DND-41 (cell line): ENCODE results near the gene RNLS.
A peak's percentile ranks its signal among the peaks of the same experiment; 100 is the strongest.

Source experiments
- ATAC-seq: fragments of 200-7000 bp; cut with Tn5 transposase; 3 replicates; pipeline ENCODE4 v1.9.1; 2021; ENCODE audit warnings: low read depth; ENCODE audit not compliant: insufficient read depth
- DNase-seq: peaks from one replicate; pipeline ENCODE4 v3.0.0-alpha.2; 2020
- H2AFZ ChIP-seq: 2 replicates; pipeline ENCODE4 v1.6.0; 2012; ENCODE audit warnings: low read depth, low read length
- H3K27ac ChIP-seq: 2 replicates; pipeline ENCODE4 v1.5.1; 2012; ENCODE audit warnings: low read length, inconsistent platforms
- H3K27me3 ChIP-seq: fragments of 200-600 bp; sonication (generic); 2 replicates; pipeline ENCODE4 v1.6.0; 2012; ENCODE audit warnings: low read length, mild to moderate bottlenecking, inconsistent platforms; ENCODE audit not compliant: insufficient read depth, poor library complexity
- H3K36me3 ChIP-seq: 2 replicates; pipeline ENCODE4 v1.5.1; 2012; ENCODE audit warnings: low read length, inconsistent platforms; ENCODE audit not compliant: insufficient read depth
- H3K4me1 ChIP-seq: 2 replicates; pipeline ENCODE4 v1.5.1; 2012; ENCODE audit warnings: mild to moderate bottlenecking, low read length; ENCODE audit not compliant: insufficient read depth
- H3K4me2 ChIP-seq: 2 replicates; pipeline ENCODE4 v1.6.0; 2012; ENCODE audit warnings: mild to moderate bottlenecking, moderate library complexity, low read length, inconsistent platforms; ENCODE audit not compliant: insufficient read depth
- H3K4me3 ChIP-seq, 2 experiments: fragments of 200-600 bp in 1 of 2; shearing (Covaris generic) in 1 of 2; 2 replicates each; pipeline ENCODE4 v1.5.1; 2012 to 2016; ENCODE audit warnings: inconsistent platforms in 2 of 2, low read length in 2 of 2, mild to moderate bottlenecking in 2 of 2, low read depth in 1 of 2, moderate library complexity in 1 of 2
- H3K79me2 ChIP-seq: 2 replicates; pipeline ENCODE4 v1.6.0; 2012; ENCODE audit warnings: low read length, inconsistent platforms; ENCODE audit not compliant: insufficient read depth
- H3K9ac ChIP-seq: 2 replicates; pipeline ENCODE4 v1.6.0; 2012; ENCODE audit warnings: low read depth, mild to moderate bottlenecking, inconsistent platforms, low read length, moderate library complexity
- H3K9me3 ChIP-seq: 2 replicates; pipeline ENCODE4 v1.5.1; 2012; ENCODE audit warnings: low read length, moderate library complexity, mild to moderate bottlenecking, inconsistent platforms; ENCODE audit not compliant: insufficient read depth, severe bottlenecking
- H4K20me1 ChIP-seq: 2 replicates; pipeline ENCODE4 v1.6.0; 2012; ENCODE audit warnings: low read length; ENCODE audit not compliant: insufficient read depth
- CTCF ChIP-seq: IDR thresholded peaks from 2 replicates; pipeline ENCODE4 v1.5.1; 2012; ENCODE audit warnings: borderline replicate concordance, low read length, moderate library complexity, mild to moderate bottlenecking; ENCODE audit not compliant: poor library complexity, severe bottlenecking; ENCODE audit errors: extremely low read depth
- EZH2 ChIP-seq: IDR thresholded peaks from 3 replicates; pipeline ENCODE4 v1.6.1; 2012; ENCODE audit warnings: borderline replicate concordance, low read depth, mild to moderate bottlenecking, moderate library complexity, low read length, inconsistent platforms; ENCODE audit not compliant: severe bottlenecking

Gene RNLS

GRCh38 chr10:88256886-88257285 lies 326.2 kb downstream of the RNLS start:
- Histone ChIP-seq H3K4me2 (no peak overlapping the region), H3K4me3 (no peak overlapping the region), H2AFZ (no peak overlapping the region), H3K9me3 (no peaks in the 10 kb centered on the region), H3K79me2 (no peaks in the 10 kb centered on the region), H3K27me3 (no peaks in the 10 kb centered on the region), H3K27ac (no peak overlapping the region), H4K20me1 (no peaks in the 10 kb centered on the region), H3K9ac (no peak overlapping the region), H3K4me1 (peaks cover 12% of the 10 kb centered on the region), H3K36me3 (no peaks in the 10 kb centered on the region)
- ATAC-seq (no peak), DNase-seq (no peak)
- TF ChIP-seq EZH2: no peak
- no peak for TF ChIP-seq CTCF

DNA sequence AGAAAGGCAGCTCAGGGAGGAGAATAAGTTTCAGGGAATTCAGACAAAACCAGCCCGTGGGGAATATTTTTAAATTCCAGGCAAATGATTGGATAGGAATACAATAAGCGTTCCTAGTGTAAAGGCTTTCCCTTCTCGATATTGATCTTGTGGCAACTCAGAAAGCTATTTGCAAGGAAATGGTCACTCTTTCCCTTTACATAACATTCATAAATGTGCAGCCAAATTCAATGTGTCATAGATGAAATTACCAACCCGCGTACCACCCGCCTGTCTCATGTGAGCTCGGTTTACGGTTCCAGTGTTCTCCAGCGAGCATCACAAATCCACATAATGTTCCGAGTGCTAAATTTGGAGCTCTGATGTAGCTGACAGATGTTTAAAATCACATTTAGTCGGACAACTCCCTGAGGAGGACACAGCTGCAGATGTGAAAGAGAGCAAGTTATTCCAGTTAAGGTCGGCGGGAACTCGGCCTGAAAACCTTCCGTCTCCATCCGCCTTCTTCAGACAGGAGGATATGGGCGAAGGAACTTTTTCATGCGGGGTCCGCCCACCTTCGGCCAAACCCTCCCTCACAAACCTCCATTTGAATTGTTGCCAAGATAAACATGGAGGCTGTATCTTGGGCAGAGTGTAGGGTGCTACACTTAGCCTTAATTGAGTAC lies 327.0 kb downstream of the RNLS start:
- no peak for TF ChIP-seq CTCF
- TF ChIP-seq EZH2: no peak
- Histone ChIP-seq H4K20me1 (no peaks in the 10 kb centered on the region), H3K4me3 (no peak overlapping the region), H3K27ac (no peak overlapping the region), H3K4me2 (no peak overlapping the region), H3K9me3 (no peaks in the 10 kb centered on the region), H2AFZ (no peak overlapping the region), H3K9ac (no peak overlapping the region), H3K4me1 (peaks cover 12% of the 10 kb centered on the region), H3K36me3 (no peaks in the 10 kb centered on the region), H3K27me3 (no peaks in the 10 kb centered on the region), H3K79me2 (no peaks in the 10 kb centered on the region)
- DNase-seq (no peak), ATAC-seq (no peak)

- Histone ChIP-seq H3K4me3 (no peak overlapping the region), H3K4me1 (peaks cover 8% of the 10 kb centered on the region), H3K27me3 (no peaks in the 10 kb centered on the region), H2AFZ (no peak overlapping the region), H3K9me3 (no peaks in the 10 kb centered on the region), H3K4me2 (no peak overlapping the region), H3K36me3 (no peaks in the 10 kb centered on the region), H3K27ac (peak overlapping the region; percentile 24; the same call in 1 of the 2 replicates), H3K9ac (no peak overlapping the region), H3K79me2 (no peaks in the 10 kb centered on the region), H4K20me1 (no peaks in the 10 kb centered on the region)
- no peak for TF ChIP-seq EZH2
- DNase-seq (no peak), ATAC-seq (peak; percentile 64; the same call in 2 of the 3 replicates)
Observed at GRCh38 chr10:88254091-88254490, 329.0 kb downstream of the RNLS start.

GRCh38 chr10:88253622-88254021 lies 329.5 kb downstream of the RNLS start:
- Histone ChIP-seq H3K27ac (no peak overlapping the region), H3K79me2 (no peaks in the 10 kb centered on the region), H3K4me1 (peaks cover 8% of the 10 kb centered on the region), H3K9ac (no peak overlapping the region), H3K4me2 (no peak overlapping the region), H4K20me1 (no peaks in the 10 kb centered on the region), H2AFZ (no peak overlapping the region), H3K36me3 (no peaks in the 10 kb centered on the region), H3K4me3 (no peak overlapping the region), H3K27me3 (no peaks in the 10 kb centered on the region), H3K9me3 (no peaks in the 10 kb centered on the region)
- ATAC-seq (no peak), DNase-seq (no peak)
- no peak for TF ChIP-seq EZH2
- TF ChIP-seq CTCF: no peak
